Sigmoid colon (tissue), 7 donors: ENCODE measurements around the gene MRPL49. TPM values are rescaled to one million over a fixed set of nuclear protein-coding genes. Genes with fewer than 3 reads are reported as not detected.
"Not testable (repeated sequence)": the region's sequence is repeated elsewhere in the genome, so short reads cannot be mapped to it uniquely, and the experiment has no call there.

ENCODE experiments used
- DNase-seq: peaks from one replicate; pipeline ENCODE4 v3.0.0-alpha.2; 2019
- H3K27ac ChIP-seq, 4 donors: fragments of 200-600 bp; sonication (generic); one replicate each; pipeline ENCODE4 v1.5.1; 2016 to 2019; ENCODE audit warnings: mild to moderate bottlenecking in 1 of 4
- H3K27me3 ChIP-seq, 3 donors: fragments of 200-600 bp; sonication (generic); one replicate each; pipeline ENCODE4 v1.5.1; 2019; ENCODE audit warnings: mild to moderate bottlenecking in 1 of 3
- H3K36me3 ChIP-seq, 4 donors: fragments of 200-600 bp; sonication (generic); one replicate each; pipeline ENCODE4 v1.5.1; 2016 to 2019
- H3K4me1 ChIP-seq, 4 donors: fragments of 200-600 bp; sonication (generic); one replicate each; pipeline ENCODE4 v1.5.1; 2017 to 2019
- H3K4me3 ChIP-seq, 4 donors: fragments of 200-600 bp; sonication (generic); one replicate each; pipeline ENCODE4 v1.5.1; 2017 to 2019; ENCODE audit warnings: mild to moderate bottlenecking in 2 of 4, moderate library complexity in 1 of 4
- H3K9me3 ChIP-seq, 4 donors: fragments of 200-600 bp in 3 of 4; sonication (generic) in 3 of 4; one replicate each; pipeline versions ENCODE4 v1.5.1 to v1.6.1; 2013 to 2019
- EP300 ChIP-seq, 4 donors: sonication (generic); formaldehyde crosslinking; IDR thresholded peaks; one replicate each; pipeline ENCODE4 v1.6.1; 2017; ENCODE audit warnings: antibody characterized with exemption in 4 of 4
- POLR2A ChIP-seq, 2 donors: fragments of 450-650 bp; IDR thresholded peaks; one replicate each; pipeline ENCODE4 v1.6.1; 2016; ENCODE audit warnings: antibody characterized with exemption in 2 of 2, mild to moderate bottlenecking in 2 of 2, moderate library complexity in 2 of 2
- POLR2AphosphoS5 ChIP-seq, 4 donors: sonication (generic); formaldehyde crosslinking; IDR thresholded peaks; one replicate each; pipeline ENCODE4 v1.6.1; 2017; ENCODE audit warnings: antibody characterized with exemption in 4 of 4
- WGBS, 2 donors: extraction: QIAGEN DNeasy Blood & Tissue Kit; methylation state at CpG; one replicate each; pipeline ENCODE4 v1.1.7; 2013; 5-methylcytosine and 5-hydroxymethylcytosine counted together
- intact Hi-C: fragments of 100-400 bp; cut with DNase I; formaldehyde crosslinking; loops from one replicate; pipeline ENCODE4 v1.15.1; 2023
- polyA plus RNA-seq, 3 donors: library from polyadenylated mRNA; stranded (reverse); fragments of 200-250 nt; gene quantifications; one replicate each; pipeline ENCODE4 v1.2.3, GENCODE V29; 2013
- small RNA-seq, 3 donors: library from RNA; depleted of rRNA; stranded (forward); fragments of <200 nt; gene quantifications; one replicate each; pipeline ENCODE3, GENCODE V24; 2016
- total RNA-seq, 4 donors: library from RNA; depleted of rRNA; stranded (reverse); fragments of >200 nt; gene quantifications; one replicate each; pipeline ENCODE4 v1.1.0, GENCODE V29; 2016
- TF ChIP-seq, protein P1 (sequence below), 4 experiments: fragments of 450-650 bp in 3 of 4; fragments of 200-600 bp in 1 of 4; IDR thresholded peaks; one replicate each; pipeline ENCODE4 v1.5.1; 2016 to 2019; ENCODE audit warnings: antibody characterized with exemption in 4 of 4, mild to moderate bottlenecking in 3 of 4, moderate library complexity in 2 of 4
- donor health status: healthy with polysubstance abuse.
- donor health status: Bipolar disorder and iron deficiency.
- donor health status: healthy.

MRPL49 gene
- total and polyA plus RNA-seq, 7 donors = 41.5 to 104 (median 69.8) TPM

DNA sequence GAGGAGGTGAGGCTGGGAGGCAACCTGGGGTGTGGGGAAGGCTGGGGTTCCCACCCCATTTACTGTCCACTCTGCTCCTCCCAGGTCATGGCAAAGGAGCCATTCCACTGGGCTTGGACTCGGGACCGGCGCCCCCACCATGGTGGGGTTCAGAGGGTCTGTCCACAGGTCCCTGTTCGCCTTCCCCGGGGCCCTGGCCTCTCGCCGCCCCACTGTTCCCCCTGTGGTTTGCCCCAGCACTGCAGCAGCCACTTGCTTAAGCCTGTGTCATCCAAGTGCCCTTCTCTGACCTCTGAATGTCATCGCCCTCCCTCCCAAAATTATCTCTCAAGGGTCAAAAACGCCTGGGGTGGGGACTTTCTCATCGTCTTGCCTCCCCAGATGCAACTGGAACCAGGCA is 50.5 kb downstream of the MRPL49 start:
- intact Hi-C loops = no loop called here
- H3K9me3 ChIP-seq = no peaks in the 10 kb centered on the region
- no peak overlapping the region for H3K27ac ChIP-seq
- no peak for TF ChIP-seq EP300 (IDR thresholded peaks at IDR 0.05)
- TF ChIP-seq POLR2AphosphoS5 (IDR thresholded peaks at IDR 0.05) = no peak
- TF ChIP-seq, protein P1, sequence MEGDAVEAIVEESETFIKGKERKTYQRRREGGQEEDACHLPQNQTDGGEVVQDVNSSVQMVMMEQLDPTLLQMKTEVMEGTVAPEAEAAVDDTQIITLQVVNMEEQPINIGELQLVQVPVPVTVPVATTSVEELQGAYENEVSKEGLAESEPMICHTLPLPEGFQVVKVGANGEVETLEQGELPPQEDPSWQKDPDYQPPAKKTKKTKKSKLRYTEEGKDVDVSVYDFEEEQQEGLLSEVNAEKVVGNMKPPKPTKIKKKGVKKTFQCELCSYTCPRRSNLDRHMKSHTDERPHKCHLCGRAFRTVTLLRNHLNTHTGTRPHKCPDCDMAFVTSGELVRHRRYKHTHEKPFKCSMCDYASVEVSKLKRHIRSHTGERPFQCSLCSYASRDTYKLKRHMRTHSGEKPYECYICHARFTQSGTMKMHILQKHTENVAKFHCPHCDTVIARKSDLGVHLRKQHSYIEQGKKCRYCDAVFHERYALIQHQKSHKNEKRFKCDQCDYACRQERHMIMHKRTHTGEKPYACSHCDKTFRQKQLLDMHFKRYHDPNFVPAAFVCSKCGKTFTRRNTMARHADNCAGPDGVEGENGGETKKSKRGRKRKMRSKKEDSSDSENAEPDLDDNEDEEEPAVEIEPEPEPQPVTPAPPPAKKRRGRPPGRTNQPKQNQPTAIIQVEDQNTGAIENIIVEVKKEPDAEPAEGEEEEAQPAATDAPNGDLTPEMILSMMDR (IDR thresholded peaks at IDR 0.05) = no peak
- TF ChIP-seq POLR2A (IDR thresholded peaks at IDR 0.05) = no peak
- WGBS, 2 donors = 88 to 91% methylated on average over 10 of the region's 10 CpGs
- no peaks in the 10 kb centered on the region for H3K4me1 ChIP-seq
- no peak overlapping the region for H3K4me3 ChIP-seq
- no peak for DNase-seq
- H3K36me3 ChIP-seq = no peaks in the 10 kb centered on the region
- no peaks in the 10 kb centered on the region for H3K27me3 ChIP-seq

- intact Hi-C loops = not testable (repeated sequence)
These were observed 52.5 kb downstream of the MRPL49 start for GRCh38 chr11:65174571-65175010.

More at GRCh38 chr11:65174571-65175010, 52.5 kb downstream of the MRPL49 start:
- not testable (repeated sequence) for H3K36me3 ChIP-seq, H3K9me3 ChIP-seq, H3K27me3 ChIP-seq, H3K27ac ChIP-seq, H3K4me3 ChIP-seq, DNase-seq, H3K4me1 ChIP-seq
- WGBS, 2 donors = 28 to 64% methylated on average over 2 of the region's 2 CpGs

Small RNAs within 50 kb of the gene (small RNA-seq; reads per million reads assigned to genes)
- gene HIGD1AP10 (0 reads per million in 3 donors), gene PDCL2P2 (0 reads per million in 3 donors), gene RNU2-23P (0.11 to 2.3 (median 0.12) reads per million in 3 donors)

Other genes with a start within 250 kb of the MRPL49 start
- gene EHD1, start 243.7 kb upstream of the MRPL49 start, total RNA-seq = 10 to 100 TPM; 38.5 to 73.1 (median 44.1) TPM
- 10 to 100 TPM; 27.0 to 54.0 (median 29.4) TPM for gene EHD1, start 243.7 kb upstream of the MRPL49 start, polyA plus RNA-seq
- 10 to 100 TPM; 12.1 to 22.7 (median 14.4) TPM for gene ATG2A, start 205.1 kb upstream of the MRPL49 start, total RNA-seq
- gene ATG2A, start 205.1 kb upstream of the MRPL49 start, polyA plus RNA-seq = 10 to 100 TPM; 13.2 to 27.6 (median 19.4) TPM
- gene PPP2R5B, start 197.6 kb upstream of the MRPL49 start, total RNA-seq = 10 to 100 TPM; 17.8 to 27.3 (median 21.3) TPM
- gene PPP2R5B, start 197.6 kb upstream of the MRPL49 start, polyA plus RNA-seq = 10 to 100 TPM; 15.6 to 23.4 (median 18.1) TPM
- 1 to 10 TPM in 1 of 4 donors, not detected in 3; 2.9 TPM for gene GPHA2, start 186.4 kb upstream of the MRPL49 start, total RNA-seq
- under 1 TPM in 1 of 3 donors, not detected in 2; 0.47 TPM for gene GPHA2, start 186.4 kb upstream of the MRPL49 start, polyA plus RNA-seq
- gene MAJIN, start 150.2 kb upstream of the MRPL49 start, total RNA-seq = not detected
- gene MAJIN, start 150.2 kb upstream of the MRPL49 start, polyA plus RNA-seq = under 1 TPM in 1 of 3 donors, not detected in 2; 0.25 TPM
- 1 to 10 TPM; 1.8 to 4.7 (median 3.7) TPM for gene BATF2, start 125.3 kb upstream of the MRPL49 start, total RNA-seq
- 10 to 100 TPM; 11.6 to 31.3 (median 14.4) TPM for gene BATF2, start 125.3 kb upstream of the MRPL49 start, polyA plus RNA-seq
- 100 to 1,000 TPM in 3 of 4 donors, 10 to 100 TPM in 1; 99.2 to 157 (median 136) TPM for gene ARL2, start 108.2 kb upstream of the MRPL49 start, total RNA-seq
- gene ARL2, start 108.2 kb upstream of the MRPL49 start, polyA plus RNA-seq = 100 to 1,000 TPM in 2 of 3 donors, 10 to 100 TPM in 1; 92.9 to 124 (median 117) TPM
- 10 to 100 TPM; 20.1 to 36.6 (median 25.2) TPM for gene SNX15, start 94.9 kb upstream of the MRPL49 start, total RNA-seq
- gene SNX15, start 94.9 kb upstream of the MRPL49 start, polyA plus RNA-seq = 10 to 100 TPM; 21.8 to 31.4 (median 28.8) TPM
- gene SAC3D1, start 81.1 kb upstream of the MRPL49 start, total RNA-seq = 10 to 100 TPM in 3 of 4 donors, 1 to 10 TPM in 1; 9.1 to 17.8 (median 14.1) TPM
- gene SAC3D1, start 81.1 kb upstream of the MRPL49 start, polyA plus RNA-seq = 10 to 100 TPM; 10.2 to 20.3 (median 10.9) TPM
- gene NAALADL1, start 63.8 kb upstream of the MRPL49 start, total RNA-seq = 10 to 100 TPM; 29.9 to 73.1 (median 46.2) TPM
- 10 to 100 TPM in 2 of 3 donors, 1 to 10 TPM in 1; 8.8 to 26.4 (median 16.2) TPM for gene NAALADL1, start 63.8 kb upstream of the MRPL49 start, polyA plus RNA-seq
- 1 to 10 TPM in 2 of 4 donors, under 1 TPM in 1, not detected in 1; 0.33 to 7.5 (median 3.3) TPM for gene CDCA5, start 38.3 kb upstream of the MRPL49 start, total RNA-seq
- gene CDCA5, start 38.3 kb upstream of the MRPL49 start, polyA plus RNA-seq = 10 to 100 TPM in 1 of 3 donors, 1 to 10 TPM in 2; 1.2 to 21.5 (median 6.0) TPM
- 10 to 100 TPM; 26.1 to 38.8 (median 36.9) TPM for gene ZFPL1, start 38.1 kb upstream of the MRPL49 start, total RNA-seq
- 10 to 100 TPM; 48.6 to 61.5 (median 52.9) TPM for gene ZFPL1, start 38.1 kb upstream of the MRPL49 start, polyA plus RNA-seq
- 100 to 1,000 TPM; 211 to 752 (median 281) TPM for gene VPS51, start 26.1 kb upstream of the MRPL49 start, total RNA-seq
- gene VPS51, start 26.1 kb upstream of the MRPL49 start, polyA plus RNA-seq = 100 to 1,000 TPM in 2 of 3 donors, 10 to 100 TPM in 1; 86.2 to 180 (median 108) TPM
- 10 to 100 TPM; 15.6 to 20.3 (median 17.5) TPM for gene TM7SF2, start 10.4 kb upstream of the MRPL49 start, total RNA-seq
- gene TM7SF2, start 10.4 kb upstream of the MRPL49 start, polyA plus RNA-seq = 10 to 100 TPM in 2 of 3 donors, 1 to 10 TPM in 1; 3.6 to 43.2 (median 10.2) TPM
- gene ZNHIT2, start 4.6 kb upstream of the MRPL49 start, total RNA-seq = 10 to 100 TPM; 13.6 to 16.3 (median 15.0) TPM
- 10 to 100 TPM in 1 of 3 donors, 1 to 10 TPM in 2; 8.3 to 12.7 (median 9.6) TPM for gene ZNHIT2, start 4.6 kb upstream of the MRPL49 start, polyA plus RNA-seq
- gene FAU, start 187 bp upstream of the MRPL49 start, total RNA-seq = 1,000 to 10,000 TPM; 1,235 to 1,561 (median 1,347) TPM
- 1,000 to 10,000 TPM in 2 of 3 donors, 100 to 1,000 TPM in 1; 811 to 1,178 (median 1,151) TPM for gene FAU, start 187 bp upstream of the MRPL49 start, polyA plus RNA-seq
- gene SYVN1, start 12.2 kb downstream of the MRPL49 start, total RNA-seq = 10 to 100 TPM; 17.1 to 36.0 (median 24.3) TPM
- gene SYVN1, start 12.2 kb downstream of the MRPL49 start, polyA plus RNA-seq = 10 to 100 TPM in 1 of 3 donors, 1 to 10 TPM in 2; 5.1 to 43.5 (median 7.2) TPM
- not detected for gene SPDYC, start 47.9 kb downstream of the MRPL49 start, total RNA-seq
- gene SPDYC, start 47.9 kb downstream of the MRPL49 start, polyA plus RNA-seq = not detected
- gene CAPN1, start 59.6 kb downstream of the MRPL49 start, total RNA-seq = 100 to 1,000 TPM in 3 of 4 donors, 10 to 100 TPM in 1; 84.5 to 193 (median 133) TPM
- gene CAPN1, start 59.6 kb downstream of the MRPL49 start, polyA plus RNA-seq = 100 to 1,000 TPM; 156 to 245 (median 210) TPM
- 1 to 10 TPM; 3.6 to 8.8 (median 4.8) TPM for gene POLA2, start 139.6 kb downstream of the MRPL49 start, total RNA-seq
- 10 to 100 TPM in 1 of 3 donors, 1 to 10 TPM in 2; 4.6 to 13.4 (median 5.4) TPM for gene POLA2, start 139.6 kb downstream of the MRPL49 start, polyA plus RNA-seq
- gene CDC42EP2, start 192.5 kb downstream of the MRPL49 start, total RNA-seq = 10 to 100 TPM; 11.0 to 29.1 (median 16.5) TPM
- gene CDC42EP2, start 192.5 kb downstream of the MRPL49 start, polyA plus RNA-seq = 10 to 100 TPM in 2 of 3 donors, 1 to 10 TPM in 1; 8.8 to 15.0 (median 11.4) TPM
- gene DPF2, start 211.5 kb downstream of the MRPL49 start, total RNA-seq = 10 to 100 TPM; 28.5 to 51.2 (median 40.5) TPM
- gene DPF2, start 211.5 kb downstream of the MRPL49 start, polyA plus RNA-seq = 10 to 100 TPM; 13.8 to 25.4 (median 14.1) TPM
- gene TIGD3, start 232.4 kb downstream of the MRPL49 start, total RNA-seq = under 1 TPM in 3 of 4 donors, not detected in 1; 0.14 to 0.36 (median 0.33) TPM
- gene TIGD3, start 232.4 kb downstream of the MRPL49 start, polyA plus RNA-seq = under 1 TPM in 2 of 3 donors, not detected in 1; 0.69 to 0.96 TPM